Activated CD4-positive, alpha-beta T cell treated with anti-CD3 and anti-CD28 coated beads for 36 hours (primary cell): ENCODE results near the gene IQGAP3. TPM values are rescaled to one million over a fixed set of nuclear protein-coding genes. Genes with fewer than 3 reads are reported as not detected.

Experiments
- ATAC-seq: fragments of 200-7000 bp; cut with Tn5 transposase; one replicate; pipeline ENCODE4 v1.10.0; 2021; ENCODE audit warnings: mild to moderate bottlenecking, moderate library complexity
- CTCF ChIA-PET: fragments of 350-600 bp; sonication (Branson Sonifier 250); formaldehyde crosslinking; loops from one replicate; lab custom pipeline; 2021; ENCODE audit warnings: antibody characterized with exemption; lab: Charles Lee
- POLR2A ChIA-PET: fragments of 350-600 bp; sonication (Branson Sonifier 250); formaldehyde crosslinking; loops from one replicate; lab custom pipeline; 2021; ENCODE audit warnings: antibody characterized with exemption, inconsistent platforms; lab: Charles Lee
- DNase-seq: peaks from one replicate; pipeline ENCODE4 v3.0.0-alpha.2; 2020
- H3K27ac Mint-ChIP-seq: one replicate; pipeline ENCODE4 v1.8.0; 2021; ENCODE audit warnings: mixed read lengths
- H3K27me3 Mint-ChIP-seq: one replicate; pipeline ENCODE4 v1.8.0; 2021; ENCODE audit warnings: mixed read lengths
- H3K36me3 Mint-ChIP-seq: one replicate; pipeline ENCODE4 v1.8.0; 2021; ENCODE audit warnings: low read depth, mixed read lengths
- H3K4me1 Mint-ChIP-seq: one replicate; pipeline ENCODE4 v1.8.0; 2021; ENCODE audit warnings: mixed read lengths
- H3K4me3 Mint-ChIP-seq: one replicate; pipeline ENCODE4 v1.8.0; 2021; ENCODE audit warnings: mild to moderate bottlenecking, moderate library complexity, mixed read lengths
- H3K9me3 Mint-ChIP-seq: one replicate; pipeline ENCODE4 v1.8.0; 2021; ENCODE audit warnings: low read depth, mixed read lengths
- intact Hi-C, 2 experiments: fragments of 100-400 bp; cut with DNase I in 1 of 2; cut with micrococcal nuclease in 1 of 2; formaldehyde crosslinking; loops; one replicate each; pipeline versions ENCODE4 v1.14.2 to v1.15.1; 2022 to 2024; cut with DNase I, micrococcal nuclease
- total RNA-seq, 2 experiments: library from RNA; stranded (reverse); gene quantifications; one replicate each; pipeline ENCODE4 v1.2.3, GENCODE V29; 2021

The IQGAP3 gene
- total RNA-seq, 2 experiments from 2014 or later, result 14.9 to 16.0 TPM

DNA sequence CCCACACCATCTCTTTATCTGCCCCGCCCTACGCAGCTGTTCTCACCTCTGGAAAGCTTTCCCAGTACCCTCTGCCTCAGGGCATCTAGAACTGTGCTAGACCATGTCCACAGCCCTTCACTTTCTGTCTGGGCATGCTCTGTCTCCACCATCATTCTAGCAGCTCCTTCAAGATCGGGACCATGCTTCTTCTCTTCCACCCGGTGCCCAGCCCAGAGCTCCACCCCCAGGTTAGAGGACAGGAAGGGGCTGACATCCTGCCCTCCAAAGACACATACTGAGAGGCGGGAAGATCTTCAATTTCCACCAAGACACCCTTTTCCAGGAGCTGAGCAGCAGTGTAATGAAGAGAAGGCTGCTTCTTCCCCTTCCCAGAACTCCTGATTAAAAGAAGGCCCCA lies 44.1 kb downstream of the IQGAP3 start:
- DNase-seq (no peak), ATAC-seq (no peak)
- intact Hi-C loops, result no loop called here
- H3K4me3 Mint-ChIP-seq, result no peak overlapping the region
- H3K4me1 Mint-ChIP-seq, result peaks cover 30% of the 10 kb centered on the region
- H3K36me3 Mint-ChIP-seq, result peaks cover 2% of the 10 kb centered on the region
- H3K27me3 Mint-ChIP-seq, result no peaks in the 10 kb centered on the region
- no peaks in the 10 kb centered on the region for H3K9me3 Mint-ChIP-seq
- CTCF ChIA-PET, result interaction anchor here (0.8 to 1.9 kb wide), 6 partner anchors 20 to 197 kb away, joined by 3 to 8 read pairs (median 3); no protein-coding TSS in a partner anchor
- POLR2A ChIA-PET, result interaction anchor here (0.6 to 1.2 kb wide), 2 partner anchors 56 to 65 kb away, joined by 3 to 4 read pairs; no protein-coding TSS in a partner anchor
- no peak overlapping the region for H3K27ac Mint-ChIP-seq

DNA sequence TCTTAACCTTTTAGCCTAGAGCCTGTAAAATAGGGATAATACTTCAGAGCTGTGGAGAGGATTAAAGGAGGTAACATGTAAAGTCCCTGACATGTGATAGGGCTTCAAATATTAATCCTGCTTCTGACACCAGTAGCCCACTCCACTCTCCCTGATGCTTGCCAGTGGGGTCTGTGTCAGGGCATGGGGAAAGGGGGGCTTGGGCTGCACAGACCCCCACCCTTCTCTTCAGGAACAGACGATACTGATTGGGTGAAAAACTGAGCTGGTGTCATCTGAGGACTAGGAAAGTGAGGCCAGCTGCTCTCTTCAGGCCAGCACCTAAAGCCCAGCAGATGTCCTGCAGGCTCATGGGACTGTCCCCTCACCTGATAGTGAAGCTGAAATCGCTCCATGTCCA lies 44.8 kb downstream of the IQGAP3 start:
- Mint-ChIP-seq H3K27ac (no peak overlapping the region), H3K4me1 (peaks cover 30% of the 10 kb centered on the region), H3K36me3 (peaks cover 2% of the 10 kb centered on the region), H3K4me3 (no peak overlapping the region), H3K9me3 (no peaks in the 10 kb centered on the region), H3K27me3 (no peaks in the 10 kb centered on the region)
- ChIA-PET CTCF (interaction anchor here (0.7 to 1.9 kb wide), 6 partner anchors 39 to 222 kb away, joined by 3 to 8 read pairs (median 3); no protein-coding TSS in a partner anchor), POLR2A (interaction anchor here (1.2 kb wide), 1 partner anchor 66 kb away, joined by 3 read pairs; no protein-coding TSS in a partner anchor)
- ATAC-seq, result no peak
- no peak for DNase-seq
- intact Hi-C loops, result no loop called here

- ATAC-seq (no peak), DNase-seq (no peak)
- intact Hi-C loops, result no loop called here
- peaks cover 2% of the 10 kb centered on the region for H3K36me3 Mint-ChIP-seq
- no peak overlapping the region for H3K4me3 Mint-ChIP-seq
- H3K4me1 Mint-ChIP-seq, result peaks cover 30% of the 10 kb centered on the region
- CTCF ChIA-PET, result interaction anchor here (0.6 to 3.0 kb wide), 9 partner anchors 9 to 84 kb away, joined by 3 to 12 read pairs (median 6); partner anchors contain the start of genes MEF2D and NAXE
- H3K27me3 Mint-ChIP-seq, result no peaks in the 10 kb centered on the region
- H3K27ac Mint-ChIP-seq, result no peak overlapping the region
- POLR2A ChIA-PET, result no interaction called here
- H3K9me3 Mint-ChIP-seq, result no peaks in the 10 kb centered on the region
Measured at GRCh38 chr1:156525856-156526489, 46.4 kb downstream of the IQGAP3 start.

GRCh38 chr1:156525071-156525501 lies 47.3 kb downstream of the IQGAP3 start:
- intact Hi-C loops, result no loop called here
- DNase-seq (no peak), ATAC-seq (peak; percentile 34)
- ChIA-PET CTCF (interaction anchor here (1.1 to 3.0 kb wide), 12 partner anchors 8 to 384 kb away, joined by 3 to 12 read pairs (median 6); partner anchors contain the start of genes MEF2D and NAXE), POLR2A (no interaction called here)
- peak overlapping the region; percentile 40 for H3K27ac Mint-ChIP-seq
- peaks cover 30% of the 10 kb centered on the region for H3K4me1 Mint-ChIP-seq
- no peaks in the 10 kb centered on the region for H3K27me3 Mint-ChIP-seq
- H3K4me3 Mint-ChIP-seq, result peak overlapping the region; percentile 9
- H3K36me3 Mint-ChIP-seq, result peaks cover 2% of the 10 kb centered on the region
- H3K9me3 Mint-ChIP-seq, result no peaks in the 10 kb centered on the region

GRCh38 chr1:156524481-156524869 lies 47.9 kb downstream of the IQGAP3 start:
- intact Hi-C loops, result no loop called here

GRCh38 chr1:156523801-156524480 lies 48.4 kb downstream of the IQGAP3 start:
- H3K4me1 Mint-ChIP-seq, result peaks cover 30% of the 10 kb centered on the region
- no peaks in the 10 kb centered on the region for H3K9me3 Mint-ChIP-seq
- no peak overlapping the region for H3K4me3 Mint-ChIP-seq
- ChIA-PET CTCF (interaction anchor here (0.7 to 3.0 kb wide), 14 partner anchors 9 to 382 kb away, joined by 3 to 12 read pairs (median 6); partner anchors contain the start of genes MEF2D and NAXE), POLR2A (no interaction called here)
- ATAC-seq, result no peak
- H3K36me3 Mint-ChIP-seq, result peaks cover 2% of the 10 kb centered on the region
- intact Hi-C loops, result no loop called here
- H3K27me3 Mint-ChIP-seq, result no peaks in the 10 kb centered on the region
- H3K27ac Mint-ChIP-seq, result no peak overlapping the region
- DNase-seq, result no peak

More at GRCh38 chr1:156524481-156524869, 47.9 kb downstream of the IQGAP3 start:
- DNase-seq (peak; percentile 34), ATAC-seq (peak; percentile 82)
- Mint-ChIP-seq H3K27ac (peak overlapping the region; percentile 40), H3K4me1 (peaks cover 30% of the 10 kb centered on the region), H3K27me3 (no peaks in the 10 kb centered on the region), H3K9me3 (no peaks in the 10 kb centered on the region), H3K36me3 (peaks cover 2% of the 10 kb centered on the region), H3K4me3 (no peak overlapping the region)
- ChIA-PET CTCF (interaction anchor here (0.7 to 3.0 kb wide), 16 partner anchors 8 to 383 kb away, joined by 3 to 12 read pairs (median 6); partner anchors contain the start of genes MEF2D and NAXE), POLR2A (no interaction called here)

DNA sequence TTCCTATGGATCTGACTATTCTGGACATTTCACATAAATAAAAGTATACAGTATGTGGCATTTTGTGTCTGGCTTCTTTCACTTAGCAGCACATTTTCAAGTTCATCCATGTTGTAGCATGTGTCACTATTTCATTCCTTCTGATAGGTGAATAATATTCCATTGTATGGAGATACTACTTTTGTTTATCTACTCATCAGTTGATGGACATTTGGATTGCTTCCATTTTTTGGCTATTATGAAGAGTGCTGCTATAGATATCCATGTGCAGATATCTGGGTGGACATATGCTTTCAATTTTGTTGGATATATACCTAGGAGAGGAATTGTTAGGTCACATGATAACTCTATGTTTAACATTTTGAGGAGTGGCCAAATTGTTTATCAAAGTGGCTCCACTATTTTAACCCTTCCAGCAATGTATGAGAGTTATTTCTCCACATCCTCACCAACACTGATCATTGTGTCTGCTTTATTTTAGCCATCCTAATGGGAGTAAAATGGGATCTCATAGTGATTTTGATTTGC lies 49.9 kb downstream of the IQGAP3 start:
- ChIA-PET CTCF (no interaction called here), POLR2A (no interaction called here)
- Mint-ChIP-seq H3K9me3 (no peaks in the 10 kb centered on the region), H3K4me1 (peaks cover 22% of the 10 kb centered on the region), H3K27me3 (no peaks in the 10 kb centered on the region), H3K4me3 (no peak overlapping the region), H3K36me3 (peaks cover 2% of the 10 kb centered on the region), H3K27ac (no peak overlapping the region)
- DNase-seq (no peak), ATAC-seq (no peak)
- intact Hi-C loops, result no loop called here

DNA sequence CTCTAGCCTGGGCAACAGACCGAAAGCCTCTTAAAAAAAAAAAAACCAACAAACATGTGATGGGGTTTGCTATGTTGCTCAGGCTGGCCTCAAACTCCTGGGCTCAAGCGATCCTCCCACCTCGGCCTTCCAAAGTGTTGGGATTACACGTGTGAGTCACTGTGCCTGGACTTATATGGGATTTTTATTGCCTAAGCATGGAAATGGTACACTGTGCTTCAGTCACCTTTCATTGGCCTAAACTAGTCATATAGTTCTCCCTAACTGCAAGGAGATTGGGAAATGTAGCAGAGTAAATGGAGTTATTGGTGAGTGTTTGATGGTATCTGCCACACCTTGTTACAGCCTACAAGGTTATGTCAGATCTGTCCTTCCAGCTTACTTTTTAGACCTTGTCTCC lies 54.6 kb downstream of the IQGAP3 start:
- Mint-ChIP-seq H3K4me1 (no peaks in the 10 kb centered on the region), H3K36me3 (no peaks in the 10 kb centered on the region), H3K9me3 (no peaks in the 10 kb centered on the region), H3K27me3 (no peaks in the 10 kb centered on the region), H3K4me3 (no peak overlapping the region), H3K27ac (no peak overlapping the region)
- ATAC-seq (no peak), DNase-seq (no peak)
- intact Hi-C loops, result no loop called here
- ChIA-PET POLR2A (no interaction called here), CTCF (interaction anchor here (0.6 to 1.9 kb wide), 3 partner anchors 15 to 221 kb away, joined by 3 to 6 read pairs (median 4); partner anchors contain the start of gene MEF2D)

DNA sequence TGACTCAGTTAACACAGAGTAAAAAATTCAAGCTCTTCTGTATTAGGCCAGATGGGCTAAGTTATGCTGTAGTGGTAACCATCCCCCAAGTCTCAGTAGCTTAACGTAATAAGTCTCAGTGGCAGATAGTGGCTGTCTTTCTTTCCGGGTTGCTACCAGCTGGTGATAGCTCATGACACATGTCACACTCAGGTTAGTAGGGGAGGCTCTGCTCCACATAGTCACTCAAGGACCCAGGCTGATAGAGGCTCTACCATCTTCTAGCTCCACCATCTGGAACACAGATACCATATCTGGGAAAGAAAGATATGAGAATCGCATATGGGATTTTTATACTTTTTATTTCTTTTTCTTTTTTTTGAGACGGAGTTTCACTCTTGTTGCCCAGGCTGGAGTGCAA lies 55.5 kb downstream of the IQGAP3 start:
- intact Hi-C loops, result no loop called here
- H3K36me3 Mint-ChIP-seq, result no peaks in the 10 kb centered on the region
- no peak for ATAC-seq
- H3K4me3 Mint-ChIP-seq, result no peak overlapping the region
- DNase-seq, result no peak
- ChIA-PET CTCF (interaction anchor here (0.6 to 2.3 kb wide), 7 partner anchors 8 to 220 kb away, joined by 3 to 7 read pairs (median 4); no protein-coding TSS in a partner anchor), POLR2A (interaction anchor here (0.6 kb wide), 1 partner anchor 387 kb away, joined by 7 read pairs; no protein-coding TSS in a partner anchor)
- no peak overlapping the region for H3K27ac Mint-ChIP-seq
- peaks cover 8% of the 10 kb centered on the region for H3K4me1 Mint-ChIP-seq
- H3K9me3 Mint-ChIP-seq, result no peaks in the 10 kb centered on the region
- H3K27me3 Mint-ChIP-seq, result no peaks in the 10 kb centered on the region

DNA sequence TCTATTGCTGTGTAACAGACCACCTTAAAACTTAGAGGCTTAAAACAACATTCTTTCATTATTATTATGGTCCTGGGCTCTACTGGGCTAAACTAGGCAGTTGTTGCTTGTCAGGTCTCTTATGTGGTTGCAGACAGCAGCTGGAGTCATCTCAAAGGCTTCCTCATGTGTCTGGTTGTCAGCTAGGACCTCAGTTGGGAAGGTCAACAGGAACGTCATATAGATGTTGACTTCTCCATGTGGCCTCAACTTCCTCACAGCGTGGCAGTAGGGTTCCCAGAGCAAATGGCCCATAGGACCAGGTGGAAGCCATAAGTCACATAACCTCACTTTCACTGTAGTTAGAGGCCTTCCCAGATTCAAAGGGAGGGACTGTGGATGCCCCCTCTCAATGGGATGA lies 56.4 kb downstream of the IQGAP3 start:
- Mint-ChIP-seq H3K4me3 (no peak overlapping the region), H3K27ac (no peak overlapping the region), H3K4me1 (peaks cover 14% of the 10 kb centered on the region), H3K27me3 (no peaks in the 10 kb centered on the region), H3K9me3 (no peaks in the 10 kb centered on the region), H3K36me3 (no peaks in the 10 kb centered on the region)
- no peak for DNase-seq
- no peak for ATAC-seq
- CTCF ChIA-PET, result interaction anchor here (1.1 to 2.3 kb wide), 3 partner anchors 17 to 130 kb away, joined by 4 to 7 read pairs (median 6); no protein-coding TSS in a partner anchor
- intact Hi-C loops, result no loop called here
- POLR2A ChIA-PET, result interaction anchor here (0.6 to 1.5 kb wide), 2 partner anchors 14 to 386 kb away, joined by 3 to 7 read pairs; no protein-coding TSS in a partner anchor

DNA sequence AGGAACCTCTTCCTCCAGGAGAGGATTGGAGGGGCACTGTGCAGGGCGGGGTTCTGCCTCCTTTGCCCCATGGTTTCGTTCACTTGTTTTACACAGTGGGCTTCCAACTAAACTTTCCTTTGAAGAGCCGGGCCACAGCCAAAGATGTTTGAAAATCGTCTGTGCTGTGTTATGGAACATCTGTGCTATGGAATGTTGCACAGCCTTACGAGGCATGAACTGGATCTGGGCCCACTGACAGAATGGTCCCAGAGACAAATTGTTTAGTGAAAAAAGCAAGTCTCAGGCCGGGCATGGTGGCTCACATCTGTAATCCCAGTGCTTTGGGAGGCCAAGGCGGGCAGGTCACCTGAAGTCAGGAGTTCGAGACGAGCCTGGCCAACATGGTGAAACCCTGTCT lies 59.2 kb downstream of the IQGAP3 start:
- Mint-ChIP-seq H3K36me3 (no peaks in the 10 kb centered on the region), H3K4me1 (peaks cover 26% of the 10 kb centered on the region), H3K27ac (no peak overlapping the region), H3K4me3 (no peak overlapping the region), H3K9me3 (no peaks in the 10 kb centered on the region), H3K27me3 (no peaks in the 10 kb centered on the region)
- DNase-seq (no peak), ATAC-seq (no peak)
- ChIA-PET POLR2A (interaction anchor here (0.6 to 0.7 kb wide), 2 partner anchors 96 to 292 kb away, joined by 3 to 5 read pairs; no protein-coding TSS in a partner anchor), CTCF (interaction anchor here (1.0 kb wide), 1 partner anchor 16 kb away, joined by 3 read pairs; no protein-coding TSS in a partner anchor)
- intact Hi-C loops, result no loop called here
